ENCODE data around the gene FBXL16. TPM values are rescaled to one million over a fixed set of nuclear protein-coding genes. Genes with fewer than 3 reads are reported as not detected.

FBXL16 gene
- total RNA-seq, 1 donor from 2014 or later, result 85.1 TPM

GRCh38 chr16:726188-726437 lies 20.5 kb upstream of the FBXL16 start:
- no peak overlapping the region for H3K4me3 Mint-ChIP-seq (ENCODE audit: unreplicated experiment)
- no peaks in the 10 kb centered on the region for H3K36me3 Mint-ChIP-seq (ENCODE audit: unreplicated experiment)
- no peaks in the 10 kb centered on the region for H3K4me1 Mint-ChIP-seq (ENCODE audit: low read depth, unreplicated experiment)
- no peak for DNase-seq
- TF ChIP-seq, protein P1, sequence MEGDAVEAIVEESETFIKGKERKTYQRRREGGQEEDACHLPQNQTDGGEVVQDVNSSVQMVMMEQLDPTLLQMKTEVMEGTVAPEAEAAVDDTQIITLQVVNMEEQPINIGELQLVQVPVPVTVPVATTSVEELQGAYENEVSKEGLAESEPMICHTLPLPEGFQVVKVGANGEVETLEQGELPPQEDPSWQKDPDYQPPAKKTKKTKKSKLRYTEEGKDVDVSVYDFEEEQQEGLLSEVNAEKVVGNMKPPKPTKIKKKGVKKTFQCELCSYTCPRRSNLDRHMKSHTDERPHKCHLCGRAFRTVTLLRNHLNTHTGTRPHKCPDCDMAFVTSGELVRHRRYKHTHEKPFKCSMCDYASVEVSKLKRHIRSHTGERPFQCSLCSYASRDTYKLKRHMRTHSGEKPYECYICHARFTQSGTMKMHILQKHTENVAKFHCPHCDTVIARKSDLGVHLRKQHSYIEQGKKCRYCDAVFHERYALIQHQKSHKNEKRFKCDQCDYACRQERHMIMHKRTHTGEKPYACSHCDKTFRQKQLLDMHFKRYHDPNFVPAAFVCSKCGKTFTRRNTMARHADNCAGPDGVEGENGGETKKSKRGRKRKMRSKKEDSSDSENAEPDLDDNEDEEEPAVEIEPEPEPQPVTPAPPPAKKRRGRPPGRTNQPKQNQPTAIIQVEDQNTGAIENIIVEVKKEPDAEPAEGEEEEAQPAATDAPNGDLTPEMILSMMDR (IDR thresholded peaks at IDR 0.05; ENCODE audit: partially characterized antibody, unreplicated experiment), result no peak
- no peak overlapping the region for H3K27ac Mint-ChIP-seq (ENCODE audit: unreplicated experiment)
- H3K9me3 Mint-ChIP-seq (ENCODE audit: unreplicated experiment), result no peaks in the 10 kb centered on the region
- H3K27me3 Mint-ChIP-seq (ENCODE audit: unreplicated experiment), result peaks cover 6% of the 10 kb centered on the region

DNA sequence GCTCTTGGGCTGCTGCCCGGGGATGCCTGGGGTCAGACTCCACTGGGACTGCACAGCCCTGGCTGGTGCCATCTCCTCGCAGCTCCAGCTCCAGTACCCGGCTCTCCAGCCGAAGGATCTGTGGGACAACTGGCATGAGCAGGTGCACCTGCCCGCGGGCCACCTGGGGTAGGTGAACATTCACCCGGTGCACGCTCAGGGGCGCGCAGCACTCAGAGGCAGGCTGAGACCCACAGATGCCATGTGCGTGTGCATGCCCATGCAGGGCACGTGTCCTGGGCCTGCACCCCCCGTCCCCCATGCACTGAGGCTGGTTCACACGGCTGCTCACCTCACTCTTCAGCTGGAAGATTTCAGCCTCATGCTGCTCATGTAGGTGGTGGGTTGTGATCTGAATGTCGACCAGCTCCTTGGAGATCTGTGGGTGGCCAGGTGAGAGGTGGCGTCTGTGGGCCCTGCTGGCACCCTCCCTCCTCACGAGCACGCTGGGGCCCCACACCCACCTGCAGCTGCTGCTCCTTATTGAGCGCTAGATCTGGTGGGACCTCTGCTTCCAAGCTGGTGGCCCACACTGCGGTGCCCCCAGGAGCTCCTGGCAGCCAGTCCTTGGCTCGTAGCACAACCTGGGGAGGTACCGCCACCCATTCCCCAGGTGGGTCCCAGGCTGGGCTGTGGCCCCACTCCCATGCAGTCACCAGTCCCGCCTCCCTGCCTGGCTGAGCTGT lies 20.0 kb upstream of the FBXL16 start:
- Mint-ChIP-seq H3K9me3 (ENCODE audit: unreplicated experiment) (no peaks in the 10 kb centered on the region), H3K27ac (ENCODE audit: unreplicated experiment) (no peak overlapping the region), H3K4me1 (ENCODE audit: low read depth, unreplicated experiment) (no peaks in the 10 kb centered on the region), H3K36me3 (ENCODE audit: unreplicated experiment) (no peaks in the 10 kb centered on the region), H3K4me3 (ENCODE audit: unreplicated experiment) (no peak overlapping the region), H3K27me3 (ENCODE audit: unreplicated experiment) (peaks cover 6% of the 10 kb centered on the region)
- DNase-seq, result no peak
- TF ChIP-seq, protein P1 (IDR thresholded peaks at IDR 0.05; ENCODE audit: partially characterized antibody, unreplicated experiment), result no peak

DNA sequence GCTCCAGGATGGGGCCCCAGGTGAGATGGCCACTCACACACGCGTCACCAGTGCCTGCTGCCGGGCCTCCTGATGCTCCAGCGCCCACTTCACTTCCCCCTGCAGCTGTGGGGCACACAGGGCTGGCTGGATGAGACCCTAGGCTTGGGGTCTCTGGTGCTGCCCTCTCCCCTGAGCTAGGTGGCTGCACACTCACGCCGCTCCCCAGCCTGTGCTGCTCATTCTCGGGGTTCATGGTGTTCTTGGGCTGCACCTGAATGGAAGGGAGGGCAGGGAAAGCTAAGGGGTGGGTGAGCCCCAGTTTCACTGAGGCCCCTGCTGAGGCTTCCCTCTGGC lies 19.4 kb upstream of the FBXL16 start:
- TF ChIP-seq, protein P1 (IDR thresholded peaks at IDR 0.05; ENCODE audit: partially characterized antibody, unreplicated experiment), result no peak
- peaks cover 3% of the 10 kb centered on the region for H3K9me3 Mint-ChIP-seq (ENCODE audit: unreplicated experiment)
- H3K4me1 Mint-ChIP-seq (ENCODE audit: low read depth, unreplicated experiment), result peaks cover 2% of the 10 kb centered on the region
- DNase-seq, result no peak
- H3K27me3 Mint-ChIP-seq (ENCODE audit: unreplicated experiment), result peaks cover 12% of the 10 kb centered on the region
- no peaks in the 10 kb centered on the region for H3K36me3 Mint-ChIP-seq (ENCODE audit: unreplicated experiment)
- H3K27ac Mint-ChIP-seq (ENCODE audit: unreplicated experiment), result no peak overlapping the region
- no peak overlapping the region for H3K4me3 Mint-ChIP-seq (ENCODE audit: unreplicated experiment)

GRCh38 chr16:724188-725040 lies 18.8 kb upstream of the FBXL16 start:
- Mint-ChIP-seq H3K9me3 (ENCODE audit: unreplicated experiment) (peaks cover 5% of the 10 kb centered on the region), H3K4me1 (ENCODE audit: low read depth, unreplicated experiment) (peaks cover 3% of the 10 kb centered on the region), H3K27me3 (ENCODE audit: unreplicated experiment) (peaks cover 14% of the 10 kb centered on the region), H3K36me3 (ENCODE audit: unreplicated experiment) (no peaks in the 10 kb centered on the region), H3K27ac (ENCODE audit: unreplicated experiment) (no peak overlapping the region), H3K4me3 (ENCODE audit: unreplicated experiment) (no peak overlapping the region)
- DNase-seq, result no peak
- TF ChIP-seq, protein P1 (IDR thresholded peaks at IDR 0.05; ENCODE audit: partially characterized antibody, unreplicated experiment), result no peak

DNA sequence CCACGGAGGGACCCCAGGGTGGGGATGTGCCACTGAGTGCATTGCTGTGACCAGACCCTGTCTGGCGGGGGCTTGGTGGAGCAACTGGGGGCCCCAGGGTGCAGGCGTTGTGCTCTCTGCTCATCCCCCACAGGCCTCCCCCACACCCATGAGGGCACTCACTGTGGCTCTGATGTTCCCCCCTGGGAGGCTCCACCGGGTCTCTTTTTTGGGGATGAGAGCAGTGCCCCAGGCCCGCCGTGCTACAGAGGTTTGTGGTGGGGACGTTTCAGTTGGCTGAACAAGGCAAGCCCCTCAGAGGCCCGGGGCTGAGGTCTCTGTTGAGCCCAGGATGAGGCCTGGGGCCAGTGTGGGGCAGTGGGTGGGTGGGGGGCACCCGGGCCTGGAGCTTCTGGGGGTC lies 18.1 kb upstream of the FBXL16 start:
- no peaks in the 10 kb centered on the region for H3K36me3 Mint-ChIP-seq (ENCODE audit: unreplicated experiment)
- no peak for DNase-seq

More for the DNA sequence above, 18.1 kb upstream of the FBXL16 start:
- Mint-ChIP-seq H3K27ac (ENCODE audit: unreplicated experiment) (no peak overlapping the region), H3K4me3 (ENCODE audit: unreplicated experiment) (no peak overlapping the region), H3K27me3 (ENCODE audit: unreplicated experiment) (peaks cover 17% of the 10 kb centered on the region), H3K4me1 (ENCODE audit: low read depth, unreplicated experiment) (peaks cover 11% of the 10 kb centered on the region), H3K9me3 (ENCODE audit: unreplicated experiment) (peaks cover 9% of the 10 kb centered on the region)
- TF ChIP-seq, protein P1 (IDR thresholded peaks at IDR 0.05; ENCODE audit: partially characterized antibody, unreplicated experiment), result no peak
